Colonic mucosa (tissue), 4 donors: ENCODE measurements around the gene SUFU. TPM values are rescaled to one million over a fixed set of nuclear protein-coding genes. Genes with fewer than 3 reads are reported as not detected.
A peak's percentile ranks its signal among the peaks of the same experiment; 100 is the strongest.

Experiments
- DNase-seq: peaks from one replicate; pipeline ENCODE4 v3.0.0-alpha.2; 2020
- H3K27ac ChIP-seq: fragments of 200-600 bp; one replicate; pipeline ENCODE4 v1.8.0; 2021
- H3K27me3 ChIP-seq: fragments of 200-600 bp; one replicate; pipeline ENCODE4 v1.8.0; 2021
- H3K36me3 ChIP-seq: fragments of 200-600 bp; one replicate; pipeline ENCODE4 v1.8.0; 2021
- H3K4me1 ChIP-seq: fragments of 200-600 bp; one replicate; pipeline ENCODE4 v1.8.0; 2021; ENCODE audit warnings: mild to moderate bottlenecking
- H3K4me3 ChIP-seq: fragments of 200-600 bp; one replicate; pipeline ENCODE4 v1.8.0; 2021
- H3K9ac ChIP-seq, 2 donors: one replicate each; pipeline ENCODE4 v1.7.0; 2013; ENCODE audit warnings: control low read depth in 2 of 2, low read depth in 2 of 2, low read length in 2 of 2
- H3K9me3 ChIP-seq: fragments of 200-600 bp; one replicate; pipeline ENCODE4 v1.8.0; 2021
- intact Hi-C: fragments of 100-400 bp; cut with DNase I; formaldehyde crosslinking; loops from one replicate; pipeline ENCODE4 v1.14.1; 2022
- total RNA-seq, 2 donors: library from RNA; stranded (reverse); fragmentation: NEBNext Ultra II Directional in 1 of 2; extraction: Animal tissue kit (Norgen Biotek cat#: 25700) in 1 of 2; gene quantifications; one replicate each; pipeline ENCODE4 v1.2.1, GENCODE V29; 2021
- TF ChIP-seq, protein P1 (sequence below): fragments of 200-600 bp; IDR thresholded peaks from one replicate; pipeline ENCODE4 v1.8.0; 2022; ENCODE audit warnings: antibody characterized with exemption, mild to moderate bottlenecking
- donor health status: healthy.
- donor health status: DM: no; HTN: no; CAD: no.
- donor health status: DM: no; HTN: no; CAD: no.

Gene SUFU
- total RNA-seq, 2 donors from 2014 or later, result 7.6 to 8.6 TPM

DNA sequence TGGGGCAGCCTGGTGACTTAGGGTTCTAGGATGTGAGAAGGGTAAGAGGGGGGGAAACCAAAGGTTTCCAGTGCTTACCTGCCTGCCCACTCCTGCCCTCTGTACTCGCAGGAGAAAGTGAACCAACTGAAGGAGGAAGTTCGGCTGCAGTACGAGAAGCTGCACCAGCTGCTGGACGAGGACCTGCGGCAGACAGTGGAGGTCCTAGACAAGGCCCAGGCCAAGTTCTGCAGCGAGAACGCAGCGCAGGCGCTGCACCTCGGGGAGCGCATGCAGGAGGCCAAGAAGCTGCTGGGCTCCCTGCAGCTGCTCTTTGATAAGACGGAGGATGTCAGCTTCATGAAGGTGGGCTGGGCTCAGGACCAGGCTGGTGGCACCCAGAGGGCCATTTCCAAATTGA lies 151.2 kb downstream of the SUFU start:
- H3K9me3 ChIP-seq, result no peaks in the 10 kb centered on the region
- no peak overlapping the region for H3K4me3 ChIP-seq
- no peak overlapping the region for H3K27ac ChIP-seq
- TF ChIP-seq, protein P1, sequence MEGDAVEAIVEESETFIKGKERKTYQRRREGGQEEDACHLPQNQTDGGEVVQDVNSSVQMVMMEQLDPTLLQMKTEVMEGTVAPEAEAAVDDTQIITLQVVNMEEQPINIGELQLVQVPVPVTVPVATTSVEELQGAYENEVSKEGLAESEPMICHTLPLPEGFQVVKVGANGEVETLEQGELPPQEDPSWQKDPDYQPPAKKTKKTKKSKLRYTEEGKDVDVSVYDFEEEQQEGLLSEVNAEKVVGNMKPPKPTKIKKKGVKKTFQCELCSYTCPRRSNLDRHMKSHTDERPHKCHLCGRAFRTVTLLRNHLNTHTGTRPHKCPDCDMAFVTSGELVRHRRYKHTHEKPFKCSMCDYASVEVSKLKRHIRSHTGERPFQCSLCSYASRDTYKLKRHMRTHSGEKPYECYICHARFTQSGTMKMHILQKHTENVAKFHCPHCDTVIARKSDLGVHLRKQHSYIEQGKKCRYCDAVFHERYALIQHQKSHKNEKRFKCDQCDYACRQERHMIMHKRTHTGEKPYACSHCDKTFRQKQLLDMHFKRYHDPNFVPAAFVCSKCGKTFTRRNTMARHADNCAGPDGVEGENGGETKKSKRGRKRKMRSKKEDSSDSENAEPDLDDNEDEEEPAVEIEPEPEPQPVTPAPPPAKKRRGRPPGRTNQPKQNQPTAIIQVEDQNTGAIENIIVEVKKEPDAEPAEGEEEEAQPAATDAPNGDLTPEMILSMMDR, result no peak
- no peak for DNase-seq
- H3K27me3 ChIP-seq, result no peaks in the 10 kb centered on the region
- intact Hi-C loops, result no loop called here
- peaks cover 15% of the 10 kb centered on the region for H3K36me3 ChIP-seq
- no peak overlapping the region for H3K9ac ChIP-seq
- H3K4me1 ChIP-seq, result peaks cover 26% of the 10 kb centered on the region

DNA sequence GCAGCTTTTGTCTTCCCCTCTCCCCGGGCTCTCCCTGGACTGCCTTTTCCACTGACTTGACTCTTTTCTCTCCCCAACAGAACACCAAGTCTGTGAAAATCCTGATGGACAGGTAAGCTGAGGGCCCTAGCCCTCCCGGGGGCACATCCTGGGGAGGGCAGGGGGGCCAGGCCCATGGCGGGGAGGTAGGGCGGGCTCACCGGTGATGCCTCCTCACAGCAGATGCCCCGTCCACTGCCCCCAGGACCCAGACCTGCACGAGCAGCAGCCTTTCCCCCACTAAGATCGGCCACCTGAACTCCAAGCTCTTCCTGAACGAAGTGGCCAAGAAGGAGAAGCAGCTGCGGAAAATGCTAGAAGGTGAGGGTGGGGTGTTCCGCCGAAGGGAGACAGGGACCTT lies 152.3 kb downstream of the SUFU start:
- intact Hi-C loops, result no loop called here
- no peak for DNase-seq
- H3K27me3 ChIP-seq, result no peaks in the 10 kb centered on the region
- no peak overlapping the region for H3K27ac ChIP-seq
- TF ChIP-seq, protein P1, result no peak
- H3K4me1 ChIP-seq, result peaks cover 24% of the 10 kb centered on the region
- H3K9me3 ChIP-seq, result no peaks in the 10 kb centered on the region
- H3K36me3 ChIP-seq, result peaks cover 15% of the 10 kb centered on the region
- no peak overlapping the region for H3K9ac ChIP-seq
- H3K4me3 ChIP-seq, result no peak overlapping the region

DNA sequence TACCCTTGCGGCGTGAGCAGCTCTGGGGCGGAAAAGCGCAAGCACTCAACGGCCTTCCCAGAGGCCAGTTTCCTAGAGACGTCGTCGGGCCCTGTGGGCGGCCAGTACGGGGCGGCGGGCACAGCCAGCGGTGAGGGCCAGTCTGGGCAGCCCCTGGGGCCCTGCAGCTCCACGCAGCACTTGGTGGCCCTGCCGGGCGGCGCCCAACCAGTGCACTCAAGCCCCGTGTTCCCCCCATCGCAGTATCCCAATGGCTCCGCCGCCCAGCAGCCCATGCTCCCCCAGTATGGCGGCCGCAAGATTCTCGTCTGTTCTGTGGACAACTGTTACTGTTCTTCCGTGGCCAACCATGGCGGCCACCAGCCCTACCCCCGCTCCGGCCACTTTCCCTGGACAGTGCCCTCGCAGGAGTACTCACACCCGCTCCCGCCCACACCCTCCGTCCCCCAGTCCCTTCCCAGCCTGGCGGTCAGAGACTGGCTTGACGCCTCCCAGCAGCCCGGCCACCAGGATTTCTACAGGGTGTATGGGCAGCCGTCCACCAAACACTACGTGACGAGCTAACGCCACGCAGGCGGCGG lies 153.1 kb downstream of the SUFU start:
- Histone ChIP-seq H3K9me3 (no peaks in the 10 kb centered on the region), H3K9ac (peak overlapping the region in 1 of 2 donors; percentile 23), H3K4me1 (peaks cover 20% of the 10 kb centered on the region), H3K27ac (peak overlapping the region; percentile 74), H3K27me3 (no peaks in the 10 kb centered on the region), H3K36me3 (peaks cover 15% of the 10 kb centered on the region), H3K4me3 (no peak overlapping the region)
- intact Hi-C loops, result no loop called here
- DNase-seq, result no peak
- TF ChIP-seq, protein P1, result no peak

DNA sequence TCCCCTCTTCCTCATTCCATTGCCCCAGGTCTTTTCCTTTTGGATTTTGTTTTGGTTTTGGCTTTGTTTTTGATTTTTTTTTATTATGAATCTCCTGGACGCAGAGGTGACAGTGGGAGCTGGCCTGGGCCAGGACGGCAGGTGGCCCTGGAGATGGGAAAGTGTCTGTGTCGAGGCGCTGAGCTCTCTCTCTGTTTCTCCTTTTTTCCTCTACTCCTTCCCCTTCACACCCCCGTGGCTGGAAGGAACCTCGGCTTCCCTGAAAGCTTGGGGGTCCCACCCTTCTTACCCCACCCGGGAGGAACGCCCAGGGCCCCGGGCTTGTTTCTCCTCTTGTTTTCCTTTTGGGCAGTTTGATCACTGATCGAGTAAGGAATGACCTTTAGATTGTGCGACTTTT lies 153.7 kb downstream of the SUFU start:
- no peaks in the 10 kb centered on the region for H3K27me3 ChIP-seq
- TF ChIP-seq, protein P1, result no peak
- H3K9ac ChIP-seq, result peak overlapping the region in 1 of 2 donors; percentile 23
- peaks cover 20% of the 10 kb centered on the region for H3K4me1 ChIP-seq
- no peak for DNase-seq
- peaks cover 15% of the 10 kb centered on the region for H3K36me3 ChIP-seq
- H3K27ac ChIP-seq, result peak overlapping the region; percentile 74
- no peaks in the 10 kb centered on the region for H3K9me3 ChIP-seq
- no peak overlapping the region for H3K4me3 ChIP-seq
- intact Hi-C loops, result no loop called here

DNA sequence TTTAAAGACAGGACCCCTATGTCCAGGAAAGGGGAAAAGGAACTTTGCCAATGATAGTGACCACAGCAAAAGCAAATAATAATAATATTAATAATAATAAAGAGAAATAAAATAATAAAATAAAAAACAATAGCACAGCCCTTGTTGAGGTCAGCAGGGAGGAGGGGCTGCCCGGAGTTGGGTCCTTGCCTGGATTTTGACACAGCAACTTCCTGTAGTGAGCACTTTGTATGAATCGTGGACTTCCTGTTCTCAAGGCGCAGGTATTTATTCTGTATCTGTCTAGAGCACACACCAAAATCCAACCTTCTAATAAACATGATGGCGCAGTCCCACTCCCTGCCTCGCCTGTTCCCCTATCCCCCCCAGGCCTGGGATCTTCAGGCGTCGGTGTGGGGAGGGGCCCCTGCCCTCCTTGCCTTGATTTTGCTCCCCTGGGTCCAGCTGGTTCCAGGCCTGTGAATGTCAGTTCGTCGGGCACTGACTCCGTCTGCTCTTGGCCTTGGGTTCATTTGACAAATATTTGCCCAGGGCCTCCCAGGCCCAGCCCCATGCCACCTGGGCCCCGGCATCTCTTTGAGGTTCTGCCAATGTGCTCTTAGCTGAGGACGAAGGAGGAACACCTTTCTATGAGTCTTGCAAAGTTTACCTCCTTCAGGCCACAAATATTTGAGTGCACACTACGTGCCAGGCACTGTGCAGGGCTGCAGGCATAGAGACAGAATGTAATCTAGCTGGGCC lies 154.4 kb downstream of the SUFU start:
- peaks cover 15% of the 10 kb centered on the region for H3K36me3 ChIP-seq
- TF ChIP-seq, protein P1, result no peak
- H3K27ac ChIP-seq, result peak overlapping the region; percentile 74
- peak overlapping the region in 1 of 2 donors; percentile 55 for H3K9ac ChIP-seq
- peak; percentile 85 for DNase-seq
- H3K4me3 ChIP-seq, result no peak overlapping the region
- intact Hi-C loops, result no loop called here
- peaks cover 20% of the 10 kb centered on the region for H3K4me1 ChIP-seq
- no peaks in the 10 kb centered on the region for H3K9me3 ChIP-seq
- no peaks in the 10 kb centered on the region for H3K27me3 ChIP-seq
